Glomerular endothelial cell (primary cell): ENCODE measurements around the gene SLC2A9. TPM values are rescaled to one million over a fixed set of nuclear protein-coding genes. Genes with fewer than 3 reads are reported as not detected.
"Not testable (repeated sequence)": the region's sequence is repeated elsewhere in the genome, so short reads cannot be mapped to it uniquely, and the experiment has no call there.

ENCODE experiments used
- DNase-seq: peaks from one replicate; pipeline ENCODE4 v3.0.0-alpha.2; 2011; ENCODE audit warnings: low read depth, low spot score; ENCODE audit errors: extremely low read depth
- total RNA-seq: library from RNA; depleted of rRNA; stranded (reverse); fragments of >200 nt; gene quantifications from 2 replicates; pipeline ENCODE4 v1.2.3, GENCODE V29; 2015

The SLC2A9 gene
- total RNA-seq, 1 donor from 2014 or later, result 3.8 TPM

GRCh38 chr4:9847968-9848748, 173.1 kb downstream of the SLC2A9 start:
- DNase-seq, result no peak

- no peak for DNase-seq
These were observed 175.4 kb downstream of the SLC2A9 start for GRCh38 chr4:9845791-9846493.

- DNase-seq, result no peak
These were observed 180.2 kb downstream of the SLC2A9 start for GRCh38 chr4:9841072-9841471.

GRCh38 chr4:9835430-9835829, 185.9 kb downstream of the SLC2A9 start:
- DNase-seq, result no peak

- no peak for DNase-seq
These were observed 187.9 kb downstream of the SLC2A9 start for GRCh38 chr4:9833421-9833820.

GRCh38 chr4:9832640-9833039, 188.7 kb downstream of the SLC2A9 start:
- no peak for DNase-seq

GRCh38 chr4:9826551-9826950, 194.7 kb downstream of the SLC2A9 start:
- DNase-seq, result no peak

GRCh38 chr4:9825049-9825448, 196.2 kb downstream of the SLC2A9 start:
- no peak for DNase-seq

GRCh38 chr4:9820343-9820742, 201.0 kb downstream of the SLC2A9 start:
- DNase-seq, result no peak

- DNase-seq, result no peak
These were observed 205.0 kb downstream of the SLC2A9 start for GRCh38 chr4:9816285-9816684.

- no peak for DNase-seq
These were observed 208.6 kb downstream of the SLC2A9 start for GRCh38 chr4:9812501-9813340.

GRCh38 chr4:9811806-9812205, 209.5 kb downstream of the SLC2A9 start:
- DNase-seq, result no peak

- DNase-seq, result no peak
These were observed 213.2 kb downstream of the SLC2A9 start for GRCh38 chr4:9808077-9808476.

GRCh38 chr4:9804918-9805317, 216.4 kb downstream of the SLC2A9 start:
- no peak for DNase-seq

GRCh38 chr4:9800848-9801247, 220.4 kb downstream of the SLC2A9 start:
- no peak for DNase-seq

GRCh38 chr4:9796641-9797040, 224.7 kb downstream of the SLC2A9 start:
- DNase-seq, result not testable (repeated sequence)

GRCh38 chr4:9792381-9792780, 228.9 kb downstream of the SLC2A9 start:
- no peak for DNase-seq

GRCh38 chr4:9785891-9786290, 235.4 kb downstream of the SLC2A9 start:
- not testable (repeated sequence) for DNase-seq

- no peak for DNase-seq
These were observed 239.2 kb downstream of the SLC2A9 start for GRCh38 chr4:9782136-9782436.

- no peak for DNase-seq
These were observed 239.8 kb downstream of the SLC2A9 start, which contains the start of gene DRD5 for GRCh38 chr4:9781343-9782135. Gene DRD5, plus strand, starts transcription at chr4:9781634. Its CDS starts 396 bp downstream, at chr4:9782030.
